ENCODE results near the gene KRTAP2-4.

DNA sequence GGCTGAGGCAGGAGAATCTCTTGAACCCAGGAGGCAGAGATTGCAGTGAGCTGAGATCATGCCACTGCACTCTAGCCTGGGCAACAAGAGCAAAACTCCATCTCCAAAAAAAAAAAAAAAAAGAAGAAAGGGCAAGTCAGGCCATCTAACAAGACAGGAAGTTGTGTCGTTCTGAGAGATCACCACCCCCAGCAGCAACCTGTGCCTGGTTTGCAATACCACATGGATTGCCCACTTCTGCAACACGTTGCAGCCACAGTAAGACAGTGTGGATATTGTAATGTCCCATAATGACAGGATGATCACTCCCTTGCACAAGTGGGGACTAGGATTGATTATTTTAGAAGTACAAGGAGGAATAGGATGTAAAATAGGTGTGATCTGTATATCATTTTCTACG lies 3.4 kb upstream of the KRTAP2-4 start:
- TF ChIP-seq, protein P1, sequence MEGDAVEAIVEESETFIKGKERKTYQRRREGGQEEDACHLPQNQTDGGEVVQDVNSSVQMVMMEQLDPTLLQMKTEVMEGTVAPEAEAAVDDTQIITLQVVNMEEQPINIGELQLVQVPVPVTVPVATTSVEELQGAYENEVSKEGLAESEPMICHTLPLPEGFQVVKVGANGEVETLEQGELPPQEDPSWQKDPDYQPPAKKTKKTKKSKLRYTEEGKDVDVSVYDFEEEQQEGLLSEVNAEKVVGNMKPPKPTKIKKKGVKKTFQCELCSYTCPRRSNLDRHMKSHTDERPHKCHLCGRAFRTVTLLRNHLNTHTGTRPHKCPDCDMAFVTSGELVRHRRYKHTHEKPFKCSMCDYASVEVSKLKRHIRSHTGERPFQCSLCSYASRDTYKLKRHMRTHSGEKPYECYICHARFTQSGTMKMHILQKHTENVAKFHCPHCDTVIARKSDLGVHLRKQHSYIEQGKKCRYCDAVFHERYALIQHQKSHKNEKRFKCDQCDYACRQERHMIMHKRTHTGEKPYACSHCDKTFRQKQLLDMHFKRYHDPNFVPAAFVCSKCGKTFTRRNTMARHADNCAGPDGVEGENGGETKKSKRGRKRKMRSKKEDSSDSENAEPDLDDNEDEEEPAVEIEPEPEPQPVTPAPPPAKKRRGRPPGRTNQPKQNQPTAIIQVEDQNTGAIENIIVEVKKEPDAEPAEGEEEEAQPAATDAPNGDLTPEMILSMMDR (IDR thresholded peaks at IDR 0.05; ENCODE audit: low read depth, low read length, missing input control): no peak
- no peak for TF ChIP-seq TAF1 (conservative IDR thresholded peaks at IDR 0.05)
- no peak for TF ChIP-seq HNF4G (IDR thresholded peaks at IDR 0.05)
